OCI-LY7 (cell line): ENCODE measurements around the gene SH2D3A.

ENCODE experiments used
- CTCF ChIP-seq: fragments of 200-600 bp; sonication (generic); conservative IDR thresholded peaks from 2 replicates; pipeline ENCODE4 v1.5.1; 2014; ENCODE audit warnings: mild to moderate bottlenecking, antibody characterized with exemption, low read length, moderate library complexity, mixed read lengths
- EZH2phosphoT487 ChIP-seq: fragments of 200-600 bp; sonication (generic); IDR thresholded peaks from 2 replicates; pipeline ENCODE4 v1.6.1; 2018; ENCODE audit warnings: low read depth, borderline replicate concordance, mild to moderate bottlenecking, mixed run types, antibody characterized with exemption, low read length, moderate library complexity, mixed read lengths

- TF ChIP-seq CTCF (no peak), EZH2phosphoT487 (no peak)
Observed at GRCh38 chr19:6732803-6733337, 34.4 kb downstream of the SH2D3A start.
